H9 (cell line): Measurements from ENCODE around the gene CFAP73. TPM values are rescaled to one million over a fixed set of nuclear protein-coding genes. Genes with fewer than 3 reads are reported as not detected.

Source experiments
- DNase-seq: peaks from one replicate; pipeline ENCODE4 v3.0.0-alpha.2; 2017
- H2AFZ ChIP-seq: one replicate; pipeline ENCODE4 v1.6.1; 2013; ENCODE audit warnings: mild to moderate bottlenecking, low read length, control low read depth, moderate library complexity
- H2AK5ac ChIP-seq: 2 replicates; pipeline ENCODE4 v1.6.1; 2013; ENCODE audit warnings: low read length, control low read depth, mixed read lengths; ENCODE audit not compliant: insufficient read length
- H2BK120ac ChIP-seq: one replicate; pipeline ENCODE4 v1.6.1; 2013; ENCODE audit warnings: low read depth, mild to moderate bottlenecking, low read length, control low read depth, inconsistent platforms; ENCODE audit not compliant: poor library complexity, severe bottlenecking
- H2BK12ac ChIP-seq: 2 replicates; pipeline ENCODE4 v1.6.1; 2013; ENCODE audit warnings: low read length, control low read depth, mixed read lengths, low read depth; ENCODE audit not compliant: insufficient read length
- H2BK15ac ChIP-seq: 2 replicates; pipeline ENCODE4 v1.6.1; 2013; ENCODE audit warnings: low read depth, low read length, control low read depth
- H2BK20ac ChIP-seq: one replicate; pipeline ENCODE4 v1.6.1; 2013; ENCODE audit warnings: low read depth, mild to moderate bottlenecking, low read length, control low read depth, inconsistent platforms; ENCODE audit not compliant: poor library complexity, severe bottlenecking
- H2BK5ac ChIP-seq: 2 replicates; pipeline ENCODE4 v1.6.1; 2013; ENCODE audit warnings: low read length, control low read depth, mixed read lengths; ENCODE audit not compliant: insufficient read length
- H3K14ac ChIP-seq: 2 replicates; pipeline ENCODE4 v1.6.1; 2013; ENCODE audit warnings: low read length, control low read depth; ENCODE audit not compliant: insufficient read depth
- H3K18ac ChIP-seq: 2 replicates; pipeline ENCODE4 v1.6.1; 2013; ENCODE audit warnings: low read depth, mild to moderate bottlenecking, mixed read lengths, low read length, control low read depth; ENCODE audit not compliant: insufficient read length
- H3K23ac ChIP-seq: 2 replicates; pipeline ENCODE4 v1.6.1; 2013; ENCODE audit warnings: low read length, control low read depth, mixed read lengths, low read depth; ENCODE audit not compliant: insufficient read length
- H3K23me2 ChIP-seq: 2 replicates; pipeline ENCODE4 v1.6.1; 2013; ENCODE audit warnings: low read depth, mild to moderate bottlenecking, mixed read lengths, low read length, control low read depth; ENCODE audit not compliant: insufficient read length, poor library complexity, severe bottlenecking
- H3K27ac ChIP-seq: 2 replicates; pipeline ENCODE4 v1.5.1; 2013; ENCODE audit warnings: low read length, control low read depth, mixed read lengths, low read depth; ENCODE audit not compliant: insufficient read length
- H3K27me3 ChIP-seq: 2 replicates; pipeline ENCODE4 v1.6.1; 2013; ENCODE audit warnings: low read length, control low read depth, inconsistent platforms; ENCODE audit not compliant: insufficient read depth
- H3K4ac ChIP-seq: 2 replicates; pipeline ENCODE4 v1.6.1; 2013; ENCODE audit warnings: low read depth, mild to moderate bottlenecking, control low read depth, inconsistent platforms, low read length, moderate library complexity
- H3K4me1 ChIP-seq: 2 replicates; pipeline ENCODE4 v1.6.1; 2013; ENCODE audit warnings: low read length, control low read depth, inconsistent platforms; ENCODE audit not compliant: insufficient read depth
- H3K4me2 ChIP-seq: 2 replicates; pipeline ENCODE4 v1.6.1; 2013; ENCODE audit warnings: low read length, control low read depth, mixed read lengths; ENCODE audit not compliant: insufficient read length, insufficient read depth
- H3K56ac ChIP-seq: 2 replicates; pipeline ENCODE4 v1.6.1; 2013; ENCODE audit warnings: low read depth, mild to moderate bottlenecking, mixed read lengths, low read length, control low read depth; ENCODE audit not compliant: insufficient read length
- H3K79me1 ChIP-seq: 2 replicates; pipeline ENCODE4 v1.6.1; 2013; ENCODE audit warnings: low read depth, mild to moderate bottlenecking, moderate library complexity, low read length, control low read depth, inconsistent platforms; ENCODE audit not compliant: insufficient read depth, poor library complexity, severe bottlenecking
- H3K79me2 ChIP-seq: 2 replicates; pipeline ENCODE4 v1.6.1; 2013; ENCODE audit warnings: low read length, control low read depth, inconsistent platforms; ENCODE audit not compliant: insufficient read depth
- H3K9ac ChIP-seq: 2 replicates; pipeline ENCODE4 v1.6.1; 2013; ENCODE audit warnings: low read length, control low read depth, mixed read lengths; ENCODE audit not compliant: insufficient read length; ENCODE audit errors: extremely low read depth
- H3K9me3 ChIP-seq: one replicate; pipeline ENCODE4 v1.6.1; 2013; ENCODE audit warnings: low read depth, low read length, inconsistent platforms; ENCODE audit not compliant: control insufficient read depth
- H3T11ph ChIP-seq: one replicate; pipeline ENCODE4 v1.6.1; 2013; ENCODE audit warnings: mild to moderate bottlenecking, low read length, control low read depth, inconsistent platforms
- H4K20me1 ChIP-seq: one replicate; pipeline ENCODE4 v1.6.1; 2013; ENCODE audit not compliant: control insufficient read depth, insufficient read length, insufficient read depth
- H4K5ac ChIP-seq: 2 replicates; pipeline ENCODE4 v1.6.1; 2013; ENCODE audit warnings: low read depth, mild to moderate bottlenecking, mixed read lengths, low read length, control low read depth; ENCODE audit not compliant: insufficient read length
- H4K8ac ChIP-seq: replicated peaks from 2 replicates; pipeline ENCODE4 v1.6.1; 2013; ENCODE audit warnings: low read length, control low read depth, mixed read lengths, low read depth; ENCODE audit not compliant: insufficient read length
- H4K91ac ChIP-seq: 2 replicates; pipeline ENCODE4 v1.6.1; 2013; ENCODE audit warnings: low read depth, mild to moderate bottlenecking, moderate library complexity, mixed read lengths, low read length, control low read depth; ENCODE audit not compliant: insufficient read length
- H3K27ac Mint-ChIP-seq, 3 experiments: 2 replicates in 2 of 3; 3 replicates in 1 of 3; pipeline ENCODE4 v1.8.0; 2020 to 2021; ENCODE audit warnings: mixed read lengths in 3 of 3, mild to moderate bottlenecking in 1 of 3, moderate library complexity in 1 of 3
- H3K27me3 Mint-ChIP-seq: 2 replicates; pipeline ENCODE4 v1.8.0; 2021; ENCODE audit warnings: low read depth, mild to moderate bottlenecking, moderate library complexity, mixed read lengths
- H3K36me3 Mint-ChIP-seq, 3 experiments: 2 replicates in 2 of 3; 3 replicates in 1 of 3; pipeline ENCODE4 v1.8.0; 2020 to 2021; ENCODE audit warnings: low read depth in 3 of 3, mixed read lengths in 3 of 3; ENCODE audit not compliant: insufficient read depth in 1 of 3
- H3K4me1 Mint-ChIP-seq, 2 experiments: 2 replicates each; pipeline ENCODE4 v1.8.0; 2020; ENCODE audit warnings: mixed read lengths in 2 of 2
- H3K4me3 Mint-ChIP-seq, 2 experiments: 2 replicates in 1 of 2; 3 replicates in 1 of 2; pipeline ENCODE4 v1.8.0; 2020 to 2021; ENCODE audit warnings: mild to moderate bottlenecking in 2 of 2, mixed read lengths in 2 of 2, moderate library complexity in 1 of 2
- H3K9me3 Mint-ChIP-seq, 2 experiments: 2 replicates in 1 of 2; 3 replicates in 1 of 2; pipeline ENCODE4 v1.8.0; 2020; ENCODE audit warnings: mild to moderate bottlenecking in 2 of 2, mixed read lengths in 2 of 2, moderate library complexity in 1 of 2
- WGBS: extraction: QIAGEN DNeasy Blood & Tissue Kit; methylation state at CpG from one replicate; pipeline ENCODE4 v1.1.7; 2013; ENCODE audit warnings: missing lambda C conversion rate, low lambda C conversion rate, mixed read lengths; ENCODE audit not compliant: insufficient read length; ENCODE audit errors: extremely low coverage; 5-methylcytosine and 5-hydroxymethylcytosine counted together
- total RNA-seq: library from RNA; stranded (reverse); gene quantifications from 2 replicates; pipeline ENCODE4 v1.2.1, GENCODE V29; 2021
- TF ChIP-seq, protein P1 (sequence below): fragments of 200-600 bp; sonication (generic); conservative IDR thresholded peaks from 3 replicates; pipeline ENCODE4 v1.8.0; 2021; ENCODE audit warnings: antibody characterized with exemption, mild to moderate bottlenecking

CFAP73 gene
- total RNA-seq, 1 experiment from 2014 or later, result not detected

DNA sequence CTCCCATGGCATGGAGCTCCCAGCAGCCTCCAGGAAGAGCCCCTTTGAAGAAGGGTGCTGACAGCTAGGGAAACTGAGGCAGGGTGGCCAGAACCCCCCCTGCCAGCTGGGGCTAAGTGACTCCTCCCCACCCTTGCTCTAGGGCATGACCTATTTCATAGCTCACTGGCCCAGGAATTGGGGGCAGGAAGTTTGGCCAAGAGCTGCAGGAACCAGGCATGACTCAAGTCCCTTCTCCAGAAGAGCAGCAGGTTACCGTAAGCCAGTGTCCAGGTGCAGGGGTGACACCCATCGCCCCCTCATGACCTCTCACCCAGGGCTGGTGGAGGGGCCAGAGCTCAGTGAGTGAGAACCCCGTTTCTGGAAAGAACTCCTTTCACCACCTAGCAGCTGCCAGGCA is 15.9 kb upstream of the CFAP73 start:
- DNase-seq, result no peak
- Histone ChIP-seq H3K79me1 (no peaks in the 10 kb centered on the region), H3K4me2 (no peak overlapping the region), H3K9me3 (no peaks in the 10 kb centered on the region), H3K56ac (no peak overlapping the region), H3K18ac (no peak overlapping the region), H2BK12ac (no peak overlapping the region), H2BK120ac (no peak overlapping the region), H3K9ac (no peak overlapping the region), H3T11ph (no peak overlapping the region), H3K27me3 (no peaks in the 10 kb centered on the region), H3K23ac (no peak overlapping the region), H4K91ac (no peak overlapping the region), H3K23me2 (peaks cover 12% of the 10 kb centered on the region), H3K4me1 (no peaks in the 10 kb centered on the region), H4K20me1 (no peaks in the 10 kb centered on the region), H3K14ac (no peak overlapping the region), H4K5ac (no peak overlapping the region), H2BK5ac (no peak overlapping the region), H4K8ac (no peak overlapping the region), H2AK5ac (no peak overlapping the region), H2AFZ (no peak overlapping the region), H2BK20ac (no peak overlapping the region), H3K79me2 (no peaks in the 10 kb centered on the region), H3K4ac (no peak overlapping the region), H3K27ac (no peak overlapping the region), H2BK15ac (no peak overlapping the region)
- H3K27ac Mint-ChIP-seq, result no peak overlapping the region
- H3K9me3 Mint-ChIP-seq, result peaks cover 0 to 2% of the 10 kb centered on the region in 2 experiments; a peak in 2 of 5 replicates
- no peaks in the 10 kb centered on the region for H3K36me3 Mint-ChIP-seq
- H3K4me3 Mint-ChIP-seq, result no peak overlapping the region
- TF ChIP-seq, protein P1, sequence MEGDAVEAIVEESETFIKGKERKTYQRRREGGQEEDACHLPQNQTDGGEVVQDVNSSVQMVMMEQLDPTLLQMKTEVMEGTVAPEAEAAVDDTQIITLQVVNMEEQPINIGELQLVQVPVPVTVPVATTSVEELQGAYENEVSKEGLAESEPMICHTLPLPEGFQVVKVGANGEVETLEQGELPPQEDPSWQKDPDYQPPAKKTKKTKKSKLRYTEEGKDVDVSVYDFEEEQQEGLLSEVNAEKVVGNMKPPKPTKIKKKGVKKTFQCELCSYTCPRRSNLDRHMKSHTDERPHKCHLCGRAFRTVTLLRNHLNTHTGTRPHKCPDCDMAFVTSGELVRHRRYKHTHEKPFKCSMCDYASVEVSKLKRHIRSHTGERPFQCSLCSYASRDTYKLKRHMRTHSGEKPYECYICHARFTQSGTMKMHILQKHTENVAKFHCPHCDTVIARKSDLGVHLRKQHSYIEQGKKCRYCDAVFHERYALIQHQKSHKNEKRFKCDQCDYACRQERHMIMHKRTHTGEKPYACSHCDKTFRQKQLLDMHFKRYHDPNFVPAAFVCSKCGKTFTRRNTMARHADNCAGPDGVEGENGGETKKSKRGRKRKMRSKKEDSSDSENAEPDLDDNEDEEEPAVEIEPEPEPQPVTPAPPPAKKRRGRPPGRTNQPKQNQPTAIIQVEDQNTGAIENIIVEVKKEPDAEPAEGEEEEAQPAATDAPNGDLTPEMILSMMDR, result no peak
- peaks cover 12 to 20% of the 10 kb centered on the region in 2 experiments for H3K4me1 Mint-ChIP-seq
- no CpG with 5 or more reads among the region's 3 CpGs for WGBS
- H3K27me3 Mint-ChIP-seq, result peaks cover 36% of the 10 kb centered on the region
